EH (cell line): ENCODE data around the gene ITGB5.
"Not testable (repeated sequence)": the region's sequence is repeated elsewhere in the genome, so short reads cannot be mapped to it uniquely, and the experiment has no call there.

ENCODE experiments used
- DNase-seq: peaks from one replicate; pipeline ENCODE4 v3.0.0-alpha.2; 2015; ENCODE audit warnings: low read depth

The ITGB5 gene

GRCh38 chr3:124834723-124835718, 52.1 kb downstream of the ITGB5 start:
- peak; percentile 60 for DNase-seq

GRCh38 chr3:124833710-124834332, 53.3 kb downstream of the ITGB5 start:
- peak; percentile 63 for DNase-seq

- DNase-seq = peak; percentile 97
Observed at GRCh38 chr3:124832782-124833709, 54.1 kb downstream of the ITGB5 start.

GRCh38 chr3:124831628-124832199, 55.5 kb downstream of the ITGB5 start:
- DNase-seq = no peak

- no peak for DNase-seq
Observed at GRCh38 chr3:124829819-124830554, 57.2 kb downstream of the ITGB5 start.

- no peak for DNase-seq
Observed at GRCh38 chr3:124829178-124829818, 57.9 kb downstream of the ITGB5 start.

GRCh38 chr3:124827476-124828206, 59.5 kb downstream of the ITGB5 start:
- DNase-seq = not testable (repeated sequence)

GRCh38 chr3:124826703-124827102, 60.5 kb downstream of the ITGB5 start:
- DNase-seq = peak; percentile 89

- DNase-seq = peak; percentile 71
Observed at GRCh38 chr3:124824286-124824915, 62.8 kb downstream of the ITGB5 start.

- DNase-seq = no peak
Observed at GRCh38 chr3:124823648-124824047, 63.5 kb downstream of the ITGB5 start.

GRCh38 chr3:124823206-124823605, 64.0 kb downstream of the ITGB5 start:
- no peak for DNase-seq

GRCh38 chr3:124821356-124821755, 65.8 kb downstream of the ITGB5 start:
- no peak for DNase-seq

GRCh38 chr3:124818398-124819091, 68.6 kb downstream of the ITGB5 start:
- DNase-seq = peak; percentile 47

GRCh38 chr3:124817079-124817478, 70.1 kb downstream of the ITGB5 start:
- no peak for DNase-seq

- no peak for DNase-seq
Observed at GRCh38 chr3:124816206-124816605, 71.0 kb downstream of the ITGB5 start.

GRCh38 chr3:124815781-124816180, 71.4 kb downstream of the ITGB5 start:
- DNase-seq = no peak

GRCh38 chr3:124814620-124815421, 72.3 kb downstream of the ITGB5 start:
- no peak for DNase-seq

- no peak for DNase-seq
Observed at GRCh38 chr3:124813541-124813940, 73.6 kb downstream of the ITGB5 start.
